Muscle of leg (tissue), 11 donors: ENCODE measurements around the gene FLNA. TPM values are rescaled to one million over a fixed set of nuclear protein-coding genes. Genes with fewer than 3 reads are reported as not detected.

Experiments
- DNase-seq: peaks from one replicate; pipeline ENCODE4 v3.0.0; 2013
- H3K27ac ChIP-seq: one replicate; pipeline ENCODE4 v1.5.1; 2013; ENCODE audit warnings: mild to moderate bottlenecking, low read length, control low read depth
- H3K27me3 ChIP-seq: one replicate; pipeline ENCODE4 v1.6.1; 2013; ENCODE audit warnings: low read length; ENCODE audit not compliant: control insufficient read depth, insufficient read depth
- H3K36me3 ChIP-seq: one replicate; pipeline ENCODE4 v1.6.1; 2013; ENCODE audit warnings: low read length; ENCODE audit not compliant: control insufficient read depth, insufficient read depth
- H3K4me1 ChIP-seq: one replicate; pipeline ENCODE4 v1.6.1; 2013; ENCODE audit warnings: low read length; ENCODE audit not compliant: control insufficient read depth, insufficient read depth
- H3K4me3 ChIP-seq: one replicate; pipeline ENCODE4 v1.5.1; 2013; ENCODE audit warnings: low read length, control low read depth
- H3K9me3 ChIP-seq: replicated peaks from 2 replicates; pipeline ENCODE4 v1.6.1; 2013; ENCODE audit warnings: low read depth, low read length; ENCODE audit not compliant: control insufficient read depth
- WGBS: methylation state at CpG from one replicate; pipeline ENCODE4 v1.1.5; 2013; ENCODE audit warnings: missing lambda C conversion rate; ENCODE audit not compliant: insufficient coverage; 5-methylcytosine and 5-hydroxymethylcytosine counted together
- polyA plus RNA-seq, 8 donors: library from polyadenylated mRNA; unstranded; fragments of 120-200 nt; gene quantifications; one replicate each; pipeline versions ENCODE4 v1.2.1 to v1.2.3, GENCODE V29; 2013; ENCODE audit warnings: inconsistent platforms in 1 of 8, low replicate concordance in 1 of 8; ENCODE audit not compliant: insufficient read length in 8 of 8, insufficient read depth in 1 of 8
- total RNA-seq: library from RNA; stranded (reverse); fragments of 120-200 nt; gene quantifications from one replicate; pipeline ENCODE4 v1.2.4, GENCODE V29; 2013

The FLNA gene
- total and polyA plus RNA-seq, 9 donors = 212 to 450 (median 365) TPM

DNA sequence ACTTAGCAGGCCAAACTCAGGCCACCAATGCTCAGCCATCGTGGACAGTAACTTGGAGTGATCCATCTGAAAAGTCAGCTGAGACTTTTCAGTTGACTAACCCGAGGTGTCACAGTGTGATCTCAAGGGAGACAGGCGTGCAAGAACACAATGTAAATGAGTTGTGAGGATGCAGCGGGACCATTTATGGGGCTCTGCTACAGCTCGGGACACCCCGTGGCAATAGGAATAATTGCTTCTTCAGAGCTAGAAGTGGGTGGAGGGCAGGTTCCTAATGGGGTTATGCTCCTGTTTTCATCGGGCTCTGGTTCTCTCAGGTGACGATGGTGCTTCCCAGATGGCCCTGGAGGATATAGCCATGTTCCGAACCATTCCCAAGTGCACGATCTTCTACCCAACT, 51.5 kb downstream of the FLNA start:
- H3K27ac ChIP-seq = no peak overlapping the region
- no peaks in the 10 kb centered on the region for H3K36me3 ChIP-seq
- H3K4me3 ChIP-seq = no peak overlapping the region
- no peak for DNase-seq
- H3K27me3 ChIP-seq = peaks cover 5% of the 10 kb centered on the region
- no peaks in the 10 kb centered on the region for H3K9me3 ChIP-seq
- H3K4me1 ChIP-seq = peaks cover 20% of the 10 kb centered on the region
- 73% methylated on average over 10 of the region's 10 CpGs for WGBS

GRCh38 chrX:154321594-154321993, 52.8 kb downstream of the FLNA start:
- Histone ChIP-seq H3K9me3 (no peaks in the 10 kb centered on the region), H3K27me3 (peaks cover 5% of the 10 kb centered on the region), H3K36me3 (no peaks in the 10 kb centered on the region), H3K27ac (no peak overlapping the region), H3K4me3 (no peak overlapping the region), H3K4me1 (peaks cover 11% of the 10 kb centered on the region)
- no peak for DNase-seq
- 61% methylated on average over 10 of the region's 10 CpGs for WGBS

GRCh38 chrX:154321152-154321551, 53.3 kb downstream of the FLNA start:
- Histone ChIP-seq H3K36me3 (no peaks in the 10 kb centered on the region), H3K27ac (no peak overlapping the region), H3K4me3 (no peak overlapping the region), H3K4me1 (peaks cover 8% of the 10 kb centered on the region), H3K9me3 (no peaks in the 10 kb centered on the region), H3K27me3 (peaks cover 5% of the 10 kb centered on the region)
- DNase-seq = no peak
- whole genome bisulfite sequencing = 75% methylated on average over 2 of the region's 7 CpGs

DNA sequence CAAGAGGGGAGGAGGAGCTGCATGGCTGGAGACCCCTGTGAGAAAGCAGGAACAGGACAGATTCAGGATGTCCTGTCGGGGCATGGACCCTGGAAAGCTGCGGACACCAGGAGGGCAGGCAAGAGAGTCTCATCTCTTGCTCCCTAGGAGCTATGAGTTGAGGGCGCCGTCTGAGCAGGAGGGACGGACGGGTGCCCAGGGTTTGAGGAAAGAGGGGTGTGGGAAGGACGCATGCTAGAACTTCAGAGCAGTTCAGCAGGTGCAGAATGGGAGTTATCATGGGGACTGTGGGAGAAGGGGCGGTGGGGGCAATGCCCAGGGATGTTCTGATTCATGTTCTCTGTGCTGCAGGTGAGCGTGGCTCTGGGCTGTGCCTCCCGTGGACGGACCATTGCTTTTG, 54.0 kb downstream of the FLNA start:
- no peak for DNase-seq
- Histone ChIP-seq H3K4me3 (no peak overlapping the region), H3K27ac (no peak overlapping the region), H3K36me3 (no peaks in the 10 kb centered on the region), H3K27me3 (peaks cover 7% of the 10 kb centered on the region), H3K9me3 (no peaks in the 10 kb centered on the region), H3K4me1 (peaks cover 2% of the 10 kb centered on the region)
- WGBS = 75% methylated on average over 9 of the region's 11 CpGs

DNA sequence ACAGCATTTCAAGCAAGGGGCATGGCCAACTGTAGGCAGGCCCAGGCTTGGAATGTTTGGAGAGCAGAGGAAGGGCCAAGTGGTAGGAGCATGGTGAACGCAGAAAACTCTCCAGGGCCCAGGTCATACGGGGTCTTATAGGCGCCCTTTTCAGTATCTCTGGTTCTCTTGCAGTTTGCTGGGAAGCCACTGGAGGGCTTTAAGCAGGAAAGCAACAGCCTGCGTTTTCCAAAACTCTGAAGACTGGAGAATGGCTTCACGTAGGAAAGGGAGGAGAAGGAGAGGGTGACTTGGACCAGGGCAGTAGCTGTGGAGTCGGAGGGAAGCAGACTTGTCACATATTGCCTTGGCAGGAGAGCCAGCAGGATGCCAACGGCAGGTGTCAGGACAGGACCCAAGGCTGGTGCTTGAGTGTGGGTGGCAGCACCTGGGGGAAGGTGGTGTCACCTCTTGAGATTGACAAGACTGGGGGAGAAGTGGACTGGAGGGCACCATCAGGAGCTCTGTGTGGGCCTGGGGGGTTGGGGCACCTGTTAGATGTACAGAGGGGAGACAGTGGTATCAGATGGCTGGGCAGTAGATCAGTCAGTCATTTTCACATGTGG, 56.9 kb downstream of the FLNA start:
- Histone ChIP-seq H3K4me1 (peaks cover 2% of the 10 kb centered on the region), H3K4me3 (no peak overlapping the region), H3K36me3 (no peaks in the 10 kb centered on the region), H3K27me3 (peaks cover 5% of the 10 kb centered on the region), H3K9me3 (no peaks in the 10 kb centered on the region), H3K27ac (no peak overlapping the region)
- peak; percentile 41 for DNase-seq
- 31% methylated on average over 7 of the region's 7 CpGs for WGBS

- no peak overlapping the region for H3K27ac ChIP-seq
- no peak overlapping the region for H3K4me3 ChIP-seq
- peaks cover 3% of the 10 kb centered on the region for H3K27me3 ChIP-seq
- no peak for DNase-seq
- H3K4me1 ChIP-seq = peaks cover 2% of the 10 kb centered on the region
- H3K9me3 ChIP-seq = no peaks in the 10 kb centered on the region
- no peaks in the 10 kb centered on the region for H3K36me3 ChIP-seq
- 84% methylated on average over 3 of the region's 3 CpGs for WGBS
These were observed 59.0 kb downstream of the FLNA start for GRCh38 chrX:154315416-154315815.

DNA sequence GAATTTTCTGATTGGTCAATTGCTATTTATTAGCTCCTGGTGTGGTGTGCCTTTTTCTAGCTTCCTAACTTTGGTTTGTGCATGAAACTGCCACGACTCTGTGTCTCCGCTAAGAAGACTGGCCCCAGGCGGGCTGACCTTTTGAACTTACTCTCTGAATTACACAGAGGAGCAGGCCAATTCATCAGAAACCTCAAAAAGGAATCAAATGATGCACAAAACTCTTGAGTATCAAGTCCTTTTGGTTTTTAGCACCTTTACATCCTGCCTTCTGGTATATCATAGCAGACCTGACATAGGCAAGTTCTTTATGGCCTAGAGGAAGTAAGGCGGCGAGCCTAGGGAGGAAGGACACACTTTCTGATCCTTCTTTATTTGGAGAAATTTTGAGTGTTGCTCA, 61.3 kb downstream of the FLNA start:
- Histone ChIP-seq H3K27me3 (peaks cover 3% of the 10 kb centered on the region), H3K9me3 (no peaks in the 10 kb centered on the region), H3K36me3 (no peaks in the 10 kb centered on the region), H3K27ac (no peak overlapping the region), H3K4me1 (peaks cover 2% of the 10 kb centered on the region), H3K4me3 (no peak overlapping the region)
- DNase-seq = no peak
- WGBS = 76% methylated on average over 3 of the region's 5 CpGs

DNA sequence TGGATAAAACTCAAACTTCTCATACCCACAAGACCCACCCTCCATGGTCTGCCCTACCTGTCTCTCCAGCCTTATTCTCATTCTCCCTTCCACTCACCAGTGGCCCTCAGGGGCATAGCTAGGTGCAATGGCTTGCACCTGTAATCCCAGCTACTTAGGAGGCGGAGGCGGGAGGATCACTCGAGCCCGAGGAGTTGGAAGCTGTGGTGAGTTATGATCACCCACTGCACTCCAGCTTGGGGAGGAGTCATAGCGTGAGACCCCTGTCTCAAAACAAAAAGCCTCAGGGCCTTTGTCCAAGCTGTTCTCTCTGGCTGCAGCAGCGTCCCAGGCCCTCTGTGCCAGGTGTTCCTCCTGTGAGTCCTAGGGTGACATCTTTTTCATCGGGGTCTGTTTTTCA, 62.3 kb downstream of the FLNA start:
- Histone ChIP-seq H3K9me3 (no peaks in the 10 kb centered on the region), H3K27ac (no peak overlapping the region), H3K4me1 (no peaks in the 10 kb centered on the region), H3K27me3 (peaks cover 3% of the 10 kb centered on the region), H3K36me3 (no peaks in the 10 kb centered on the region), H3K4me3 (no peak overlapping the region)
- WGBS = 100% methylated on average over 2 of the region's 7 CpGs
- DNase-seq = no peak

DNA sequence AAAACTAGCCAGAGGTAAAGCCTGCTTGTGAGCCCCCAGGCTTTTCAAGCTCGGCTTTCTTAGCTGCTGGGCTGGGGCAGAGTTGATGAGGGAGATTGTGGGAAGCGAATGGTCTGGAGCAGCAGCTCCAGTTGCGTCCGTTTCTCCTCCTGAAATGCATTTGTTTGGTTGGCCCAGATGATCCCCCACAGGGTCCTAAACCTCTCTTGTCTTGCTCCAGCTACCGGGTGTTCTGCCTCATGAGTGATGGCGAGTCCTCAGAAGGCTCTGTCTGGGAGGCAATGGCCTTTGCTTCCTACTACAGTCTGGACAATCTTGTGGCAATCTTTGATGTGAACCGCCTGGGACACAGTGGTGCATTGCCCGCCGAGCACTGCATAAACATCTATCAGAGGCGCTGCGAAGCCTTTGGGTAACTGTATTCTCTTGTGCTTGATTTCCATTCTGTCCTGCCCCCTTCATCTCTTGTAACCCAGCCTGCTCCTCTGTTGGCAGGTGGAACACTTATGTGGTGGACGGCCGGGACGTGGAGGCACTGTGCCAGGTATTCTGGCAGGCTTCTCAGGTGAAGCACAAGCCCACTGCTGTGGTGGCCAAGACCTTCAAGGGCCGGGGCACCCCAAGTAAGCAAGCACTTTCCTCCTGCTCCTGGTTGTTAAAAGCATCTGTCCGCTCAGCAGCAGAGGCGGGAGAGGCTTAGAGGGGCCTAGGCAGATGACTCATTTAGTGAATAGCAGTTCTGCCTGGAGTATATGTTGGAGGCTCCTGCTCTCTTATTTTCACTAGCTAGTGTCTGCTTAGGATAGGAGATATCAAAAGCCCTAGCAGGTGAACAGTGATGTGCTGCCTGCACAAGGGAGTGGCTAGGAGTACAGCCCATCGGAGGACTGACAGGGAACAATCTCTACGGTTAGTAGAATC, 63.6 kb downstream of the FLNA start:
- no peaks in the 10 kb centered on the region for H3K36me3 ChIP-seq
- no peak overlapping the region for H3K4me3 ChIP-seq
- DNase-seq = no peak
- no peak overlapping the region for H3K27ac ChIP-seq
- WGBS = 69% methylated on average over 13 of the region's 19 CpGs
- peaks cover 3% of the 10 kb centered on the region for H3K27me3 ChIP-seq
- H3K4me1 ChIP-seq = no peaks in the 10 kb centered on the region
- no peaks in the 10 kb centered on the region for H3K9me3 ChIP-seq

DNA sequence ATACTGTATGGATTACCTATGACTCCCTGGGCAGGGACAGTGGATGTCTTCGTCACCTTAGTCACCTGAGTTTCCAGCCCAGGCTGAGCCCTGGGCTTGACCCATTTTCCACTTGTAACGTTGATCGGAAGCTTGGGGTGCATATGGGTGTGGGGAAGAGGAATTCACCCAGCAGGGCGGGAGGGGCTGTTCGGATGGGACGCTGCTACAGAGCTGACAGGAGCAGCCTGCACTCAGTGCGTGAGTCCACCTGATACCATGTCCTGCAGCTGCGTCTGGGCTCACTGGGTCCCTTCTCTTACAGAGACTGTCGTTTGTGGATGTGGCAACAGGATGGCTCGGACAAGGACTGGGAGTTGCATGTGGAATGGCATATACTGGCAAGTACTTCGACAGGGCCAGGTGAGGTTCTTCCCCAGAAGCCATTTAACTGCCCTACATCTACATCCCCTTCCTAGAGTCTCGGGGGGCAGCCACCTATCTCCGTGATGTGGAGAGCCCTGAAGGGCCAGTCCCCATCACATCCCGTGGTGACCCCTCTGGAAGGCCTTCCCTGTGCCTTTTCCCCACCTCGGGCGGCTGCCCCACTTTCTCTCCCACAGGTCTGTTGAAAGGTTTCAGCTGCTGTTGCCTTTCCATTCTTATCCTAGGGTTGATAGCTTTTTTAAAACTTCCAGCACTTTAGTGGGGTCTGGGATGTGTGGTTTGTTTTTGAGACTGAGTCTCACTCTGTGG, 65.2 kb downstream of the FLNA start:
- H3K9me3 ChIP-seq = no peaks in the 10 kb centered on the region
- DNase-seq = no peak

More for the DNA sequence above, 65.2 kb downstream of the FLNA start:
- Histone ChIP-seq H3K27me3 (no peaks in the 10 kb centered on the region), H3K4me3 (no peak overlapping the region), H3K27ac (no peak overlapping the region), H3K36me3 (no peaks in the 10 kb centered on the region), H3K4me1 (no peaks in the 10 kb centered on the region)
- WGBS = 75% methylated on average over 9 of the region's 16 CpGs
